SU-DHL-6 (cell line): Measurements from ENCODE around the gene KRTAP10-11.

ENCODE experiments used
- EZH2phosphoT487 ChIP-seq: fragments of 200-600 bp; sonication (generic), shearing (Covaris generic); conservative IDR thresholded peaks from 2 replicates; pipeline ENCODE4 v1.6.1; 2018; ENCODE audit warnings: mild to moderate bottlenecking, antibody characterized with exemption, low read length, moderate library complexity, mixed read lengths
- TF ChIP-seq, protein P1 (sequence below): fragments of 200-600 bp; sonication (generic); IDR thresholded peaks from one replicate; pipeline ENCODE4 v1.5.1; 2017; ENCODE audit warnings: antibody characterized with exemption, mild to moderate bottlenecking, low read length, moderate library complexity; ENCODE audit not compliant: insufficient read depth, poor library complexity, severe bottlenecking

DNA sequence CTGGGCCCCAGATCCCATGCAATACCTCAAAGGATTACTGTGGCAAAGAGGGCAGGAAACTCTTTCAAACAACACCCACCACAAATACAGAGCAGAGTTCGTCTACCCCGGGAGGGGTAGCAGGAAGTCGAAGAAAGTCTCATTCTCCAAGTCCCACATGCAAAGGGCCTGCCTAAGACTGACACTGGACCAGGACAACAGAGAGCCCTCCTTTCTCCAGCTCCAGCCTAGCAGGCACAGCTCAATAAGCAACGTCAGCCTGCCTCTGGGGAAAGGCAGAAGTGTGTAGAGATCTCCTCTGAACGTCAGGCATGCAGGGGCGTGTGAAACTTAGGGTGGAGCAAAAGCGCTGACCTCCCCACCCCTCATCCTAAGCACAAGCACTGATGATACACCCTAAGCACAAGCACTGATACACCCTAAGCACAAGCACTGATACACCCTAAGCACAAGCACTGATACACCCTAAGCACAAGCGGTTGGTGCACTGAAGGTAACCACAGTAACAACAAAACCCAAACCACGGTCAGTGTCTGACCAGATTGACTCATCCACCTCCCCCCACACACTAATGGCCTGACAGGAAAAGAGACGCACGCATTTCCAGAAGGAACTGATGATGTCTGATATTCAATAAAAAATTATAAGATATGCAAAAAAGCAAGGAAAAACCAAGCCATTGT lies 12.8 kb downstream of the KRTAP10-11 start:
- TF ChIP-seq, protein P1, sequence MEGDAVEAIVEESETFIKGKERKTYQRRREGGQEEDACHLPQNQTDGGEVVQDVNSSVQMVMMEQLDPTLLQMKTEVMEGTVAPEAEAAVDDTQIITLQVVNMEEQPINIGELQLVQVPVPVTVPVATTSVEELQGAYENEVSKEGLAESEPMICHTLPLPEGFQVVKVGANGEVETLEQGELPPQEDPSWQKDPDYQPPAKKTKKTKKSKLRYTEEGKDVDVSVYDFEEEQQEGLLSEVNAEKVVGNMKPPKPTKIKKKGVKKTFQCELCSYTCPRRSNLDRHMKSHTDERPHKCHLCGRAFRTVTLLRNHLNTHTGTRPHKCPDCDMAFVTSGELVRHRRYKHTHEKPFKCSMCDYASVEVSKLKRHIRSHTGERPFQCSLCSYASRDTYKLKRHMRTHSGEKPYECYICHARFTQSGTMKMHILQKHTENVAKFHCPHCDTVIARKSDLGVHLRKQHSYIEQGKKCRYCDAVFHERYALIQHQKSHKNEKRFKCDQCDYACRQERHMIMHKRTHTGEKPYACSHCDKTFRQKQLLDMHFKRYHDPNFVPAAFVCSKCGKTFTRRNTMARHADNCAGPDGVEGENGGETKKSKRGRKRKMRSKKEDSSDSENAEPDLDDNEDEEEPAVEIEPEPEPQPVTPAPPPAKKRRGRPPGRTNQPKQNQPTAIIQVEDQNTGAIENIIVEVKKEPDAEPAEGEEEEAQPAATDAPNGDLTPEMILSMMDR: no peak
- TF ChIP-seq EZH2phosphoT487: no peak
